HepG2 (cell line): ENCODE results near the gene C9orf43. TPM values are rescaled to one million over a fixed set of nuclear protein-coding genes. Genes with fewer than 3 reads are reported as not detected.
A peak's percentile ranks its signal among the peaks of the same experiment; 100 is the strongest.

ENCODE experiments used
- ATAC-seq: fragments of 200-7000 bp; cut with Tn5 transposase; 3 replicates; pipeline ENCODE4 v1.9.1; 2020; ENCODE audit warnings: mild to moderate bottlenecking, moderate library complexity
- BruUV-seq: library from RNA; stranded (reverse); fragments of 400-500 nt; replicated peaks from 2 replicates; lab custom pipeline; 2021; lab: Mats Ljungman, UMichigan
- CTCF ChIA-PET: fragments of 300-600 bp; formaldehyde crosslinking; extraction: SDS; loops from one replicate; lab custom pipeline; 2021; ENCODE audit warnings: low total read pairs, inconsistent platforms, low intra/inter-chr PET ratio; lab: Yijun Ruan, JAX
- POLR2A ChIA-PET: fragments of 350-600 bp; sonication (Branson Sonifier 250); formaldehyde crosslinking; loops from one replicate; lab custom pipeline; 2020; ENCODE audit warnings: antibody characterized with exemption, inconsistent platforms; lab: Yijun Ruan, JAX
- DNase-seq: peaks from one replicate; pipeline ENCODE4 v3.0.0-alpha.2; 2015; ENCODE audit warnings: low spot score
- FAIRE-seq: peaks from 3 replicates; lab custom pipeline; 2011; peaks lifted over from hg19 to GRCh38; lab: Jason Lieb, UNC
- H2AFZ ChIP-seq: one replicate; pipeline ENCODE4 v1.6.1; 2011; ENCODE audit warnings: low read length, inconsistent platforms
- H3K27ac ChIP-seq: fragments of 300-600 bp; 3 replicates; pipeline ENCODE4 v1.8.0; 2011; ENCODE audit warnings: mixed run types, mild to moderate bottlenecking, mixed read lengths, low read length, inconsistent platforms; ENCODE audit not compliant: insufficient read depth; ENCODE audit errors: extremely low read length
- H3K27me3 ChIP-seq, 2 experiments: fragments of 200-600 bp in 1 of 2; 2 replicates in 1 of 2; 3 replicates in 1 of 2; pipeline versions ENCODE4 v1.6.0 to v1.8.0; 2011; ENCODE audit warnings: low read length in 2 of 2, mild to moderate bottlenecking in 2 of 2, moderate library complexity in 2 of 2, inconsistent platforms in 1 of 2; ENCODE audit not compliant: insufficient read depth in 2 of 2, control insufficient read depth in 1 of 2
- H3K36me3 ChIP-seq, 2 experiments: fragments of 200-600 bp in 1 of 2; replicated peaks in 1 of 2; 2 replicates in 1 of 2; 3 replicates in 1 of 2; pipeline versions ENCODE4 v1.5.1 to v1.8.0; 2011; ENCODE audit warnings: low read length in 2 of 2, inconsistent platforms in 1 of 2; ENCODE audit not compliant: insufficient read depth in 2 of 2, control insufficient read depth in 1 of 2
- H3K4me1 ChIP-seq: 2 replicates; pipeline ENCODE4 v1.5.1; 2012; ENCODE audit warnings: low read length, inconsistent platforms; ENCODE audit not compliant: insufficient read depth
- H3K4me2 ChIP-seq: 2 replicates; pipeline ENCODE4 v1.6.0; 2011; ENCODE audit warnings: low read depth, low read length, inconsistent platforms
- H3K4me3 ChIP-seq, 3 experiments: fragments of 200-600 bp in 1 of 3; sonication (generic), shearing (Covaris generic) in 1 of 3; replicated peaks in 1 of 3; 2 replicates each; pipeline ENCODE4 v1.5.1; 2011 to 2016; ENCODE audit warnings: low read length in 3 of 3, inconsistent platforms in 2 of 3, low read depth in 2 of 3, mild to moderate bottlenecking in 2 of 3, control low read depth in 1 of 3, mixed read lengths in 1 of 3; ENCODE audit not compliant: insufficient read depth in 1 of 3
- H3K79me2 ChIP-seq: one replicate; pipeline ENCODE4 v1.6.1; 2011; ENCODE audit warnings: low read length, inconsistent platforms; ENCODE audit not compliant: insufficient read depth
- H3K9ac ChIP-seq: 2 replicates; pipeline ENCODE4 v1.6.0; 2011; ENCODE audit warnings: mild to moderate bottlenecking, low read depth, low read length, inconsistent platforms; ENCODE audit not compliant: insufficient read depth
- H3K9me3 ChIP-seq: 2 replicates; pipeline ENCODE4 v1.5.1; 2012; ENCODE audit warnings: mild to moderate bottlenecking, low read length
- H4K20me1 ChIP-seq: 2 replicates; pipeline ENCODE4 v1.6.0; 2011; ENCODE audit warnings: inconsistent platforms, mild to moderate bottlenecking, low read length, moderate library complexity; ENCODE audit not compliant: insufficient read depth
- ATF2 ChIP-seq: sonication (generic); formaldehyde crosslinking; IDR thresholded peaks from 2 replicates; pipeline ENCODE4 v1.4.0; 2020; ENCODE audit warnings: missing genetic modification reagents
- HOXA5 ChIP-seq: sonication (generic); formaldehyde crosslinking; IDR thresholded peaks from 2 replicates; pipeline ENCODE4 v1.4.0; 2020; ENCODE audit warnings: missing genetic modification reagents
- NR2C2 ChIP-seq: sonication (generic); formaldehyde crosslinking; IDR thresholded peaks from 2 replicates; pipeline ENCODE4 v1.4.0; 2020; ENCODE audit warnings: missing genetic modification reagents, mild to moderate bottlenecking, moderate library complexity, borderline replicate concordance
- NR2F2 ChIP-seq: IDR thresholded peaks from 2 replicates; pipeline ENCODE4 v1.6.1; 2012; ENCODE audit warnings: low read depth, inconsistent platforms, borderline replicate concordance
- ZBTB7B ChIP-seq: sonication (generic); formaldehyde crosslinking; IDR thresholded peaks from 2 replicates; pipeline ENCODE4 v1.4.0; 2020; ENCODE audit warnings: missing genetic modification reagents
- ZNF605 ChIP-seq: sonication (generic); formaldehyde crosslinking; IDR thresholded peaks from 2 replicates; pipeline ENCODE4 v1.8.0; 2022; ENCODE audit warnings: mild to moderate bottlenecking, missing genetic modification reagents
- ZNF678 ChIP-seq: sonication (generic); formaldehyde crosslinking; IDR thresholded peaks from 2 replicates; pipeline ENCODE4 v1.4.0; 2020; ENCODE audit warnings: mild to moderate bottlenecking, missing genetic modification reagents
- ZNF746 ChIP-seq: sonication (generic); formaldehyde crosslinking; IDR thresholded peaks from 2 replicates; pipeline ENCODE4 v1.8.0; 2022; ENCODE audit warnings: mild to moderate bottlenecking, missing genetic modification reagents
- ZSCAN12 ChIP-seq: sonication (generic); formaldehyde crosslinking; IDR thresholded peaks from 2 replicates; pipeline ENCODE4 v1.9.0; 2021; ENCODE audit warnings: mild to moderate bottlenecking, missing genetic modification reagents
- WGBS: methylation state at CpG from one replicate; pipeline ENCODE4 v1.1.6; 2017; ENCODE audit warnings: low lambda C conversion rate; 5-methylcytosine and 5-hydroxymethylcytosine counted together
- in situ Hi-C: cut with HindIII; loops from 2 replicates; pipeline ENCODE4 v1.10.0; 2017; ENCODE audit warnings: low pct_unique_long_range_greater_than_20kb; ENCODE audit not compliant: extremely low pct_ligation_motif_present
- intact Hi-C: fragments of 100-400 bp; cut with micrococcal nuclease; formaldehyde crosslinking; loops from one replicate; pipeline ENCODE4 v1.10.0; 2022; ENCODE audit not compliant: unreplicated experiment
- polyA plus RNA-seq, 8 experiments: library from polyadenylated mRNA; depleted of rRNA in 3 of 8; stranded (reverse) in 7 of 8; unstranded in 1 of 8; fragments of >200 nt; fragmentation: Illumina TruSeq in 4 of 8; extraction: Trizol in 4 of 8; gene quantifications; 2 replicates each; pipeline versions ENCODE4 v1.2.1 to v1.2.3, GENCODE V29; 2011 to 2016; ENCODE audit warnings: low read depth in 4 of 8, missing spikeins in 1 of 8, mixed read lengths in 1 of 8; ENCODE audit not compliant: insufficient read depth in 1 of 8
- total RNA-seq, 5 experiments: library from RNA; depleted of rRNA; stranded (reverse); fragments of >200 nt; fragmentation: Illumina TruSeq; extraction: Trizol; gene quantifications; 2 replicates each; pipeline ENCODE4 v1.2.3, GENCODE V29; 2016; ENCODE audit warnings: low read depth in 1 of 5
- TF ChIP-seq, protein P1 (sequence below): conservative IDR thresholded peaks from 2 replicates; pipeline ENCODE4 v1.6.1; 2018; ENCODE audit warnings: missing genetic modification reagents
- TF ChIP-seq, protein P2 (sequence below): sonication (generic); formaldehyde crosslinking; conservative IDR thresholded peaks from 2 replicates; pipeline ENCODE4 v1.8.0; 2022; ENCODE audit warnings: missing genetic modification reagents
- TF ChIP-seq, protein P3 (sequence below): sonication (generic); formaldehyde crosslinking; IDR thresholded peaks from 2 replicates; pipeline ENCODE4 v1.4.0; 2020; ENCODE audit warnings: missing genetic modification reagents

C9orf43 gene
- total and polyA plus RNA-seq, 2 of the 13 experiments (the other 11 are each of a cell fraction or from before 2014, with no cell fraction given), result 0.24 to 0.31 TPM

GRCh38 chr9:113375057-113376023, 35.2 kb upstream of the C9orf43 start (continued):
- TF ChIP-seq, protein P1, sequence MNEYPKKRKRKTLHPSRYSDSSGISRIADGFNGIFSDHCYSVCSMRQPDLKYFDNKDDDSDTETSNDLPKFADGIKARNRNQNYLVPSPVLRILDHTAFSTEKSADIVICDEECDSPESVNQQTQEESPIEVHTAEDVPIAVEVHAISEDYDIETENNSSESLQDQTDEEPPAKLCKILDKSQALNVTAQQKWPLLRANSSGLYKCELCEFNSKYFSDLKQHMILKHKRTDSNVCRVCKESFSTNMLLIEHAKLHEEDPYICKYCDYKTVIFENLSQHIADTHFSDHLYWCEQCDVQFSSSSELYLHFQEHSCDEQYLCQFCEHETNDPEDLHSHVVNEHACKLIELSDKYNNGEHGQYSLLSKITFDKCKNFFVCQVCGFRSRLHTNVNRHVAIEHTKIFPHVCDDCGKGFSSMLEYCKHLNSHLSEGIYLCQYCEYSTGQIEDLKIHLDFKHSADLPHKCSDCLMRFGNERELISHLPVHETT (CRISPR knock-in tag), result no peak

DNA sequence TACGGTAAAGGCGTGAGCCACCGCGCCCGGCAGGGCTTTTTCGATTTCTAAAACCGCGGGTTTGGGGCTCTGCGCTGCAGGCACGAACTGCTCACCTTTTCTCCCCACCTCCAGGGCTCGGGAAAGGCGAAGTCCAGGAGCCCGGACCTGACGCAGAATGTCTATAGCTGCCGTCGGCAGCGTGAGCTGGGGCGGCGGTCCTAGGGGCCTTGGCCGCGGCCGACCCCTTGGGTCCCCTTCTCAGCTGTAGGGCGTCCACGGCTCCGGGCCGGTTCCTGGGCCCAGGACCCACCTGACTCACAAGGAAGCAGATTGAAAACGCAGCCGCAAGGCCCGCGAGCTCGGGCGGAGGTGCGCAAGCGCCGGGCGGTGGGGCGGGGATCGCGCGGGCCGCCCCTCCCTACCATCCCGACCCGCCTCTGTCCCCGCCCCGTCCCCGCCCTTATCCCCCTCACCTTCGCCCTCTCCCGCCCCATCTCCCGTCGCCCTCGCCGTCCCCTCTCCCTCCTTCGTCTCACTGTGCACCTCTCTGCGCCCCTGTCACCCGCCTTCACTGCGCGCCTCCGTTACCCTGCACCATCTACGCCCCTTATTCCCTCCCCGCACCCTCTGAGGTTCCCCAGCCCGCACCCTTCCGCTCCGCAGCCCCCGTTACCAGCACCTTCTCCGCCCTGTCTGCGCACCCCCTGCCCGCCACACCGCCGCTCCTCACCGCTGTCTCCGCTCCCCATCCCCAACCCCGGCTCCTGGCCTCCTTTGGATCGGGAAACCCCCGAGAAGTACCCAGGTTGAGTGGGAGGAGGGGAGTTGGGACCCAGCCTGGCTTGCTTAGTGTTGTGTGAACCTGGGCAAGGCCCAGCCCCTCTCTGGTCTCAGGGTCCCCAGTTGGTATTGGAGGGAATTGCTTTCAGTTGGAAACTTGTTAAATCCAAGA, 33.6 kb upstream of the C9orf43 start, which contains the start of gene HDHD3:
HDHD3 (minus strand) TSS at position 353 of the 934 bp plus-strand sequence. CDS start 2,632 bp downstream, outside the sequence.
- peak within 1 kb of the TSS; percentile 90 for H3K4me2 ChIP-seq
- H3K4me1 ChIP-seq, result peaks cover 80% of the 10 kb centered on the region
- peaks cover 4 to 10% of the 10 kb centered on the region in 2 experiments; a peak in 3 of 5 replicates for H3K36me3 ChIP-seq
- BruUV-seq, result no TSS peak
- ATAC-seq, result peak; percentile 83
- H3K79me2 ChIP-seq, result peaks cover 15% of the 10 kb centered on the region
- under 1% methylated on average over 48 of the region's 74 CpGs for WGBS
- H3K27ac ChIP-seq, result peak within 1 kb of the TSS; percentile 94
- H3K27me3 ChIP-seq, result no peaks in the 10 kb centered on the region
- no peak for FAIRE-seq
- H2AFZ ChIP-seq, result no peak within 1 kb of the TSS
- DNase-seq, result peak; percentile 71
- H3K4me3 ChIP-seq, result peak within 1 kb of the TSS; percentile 80 to 99 (median 84)
- peak within 1 kb of the TSS; percentile 89 for H3K9ac ChIP-seq
- H3K9me3 ChIP-seq, result no peaks in the 10 kb centered on the region
- in situ Hi-C loops (no loop called here), intact Hi-C loops (loop anchor here (1.0 kb wide), 1 partner anchor 24 kb away; the partner anchor contains the start of gene ALAD)
- ChIA-PET POLR2A (interaction anchor here (0.7 to 3.5 kb wide), 9 partner anchors 11 to 187 kb away, joined by 3 to 35 read pairs (median 7); partner anchors contain the start of genes ALAD, C9orf43, POLE3 and WDR31), CTCF (no interaction called here)
- H4K20me1 ChIP-seq, result peaks cover 16% of the 10 kb centered on the region
- TF ChIP-seq ZNF605 (CRISPR knock-in tag) (peak; percentile 9; the same call in 1 of the 2 replicates), HOXA5 (CRISPR knock-in tag) (no peak), NR2C2 (CRISPR knock-in tag) (peak; percentile 47), ZBTB7B (CRISPR knock-in tag) (peak; percentile 88), ZNF678 (CRISPR knock-in tag) (0 out of 2 replicates have a peak, but pooled peaks have one; percentile 58), ZSCAN12 (CRISPR knock-in tag) (no peak), ATF2 (CRISPR knock-in tag) (peak; percentile 54; the same call in 1 of the 2 replicates), NR2F2 (peak; percentile 27; the same call in 1 of the 2 replicates), ZNF746 (CRISPR knock-in tag) (peak; percentile 87)
- TF ChIP-seq, protein P2, sequence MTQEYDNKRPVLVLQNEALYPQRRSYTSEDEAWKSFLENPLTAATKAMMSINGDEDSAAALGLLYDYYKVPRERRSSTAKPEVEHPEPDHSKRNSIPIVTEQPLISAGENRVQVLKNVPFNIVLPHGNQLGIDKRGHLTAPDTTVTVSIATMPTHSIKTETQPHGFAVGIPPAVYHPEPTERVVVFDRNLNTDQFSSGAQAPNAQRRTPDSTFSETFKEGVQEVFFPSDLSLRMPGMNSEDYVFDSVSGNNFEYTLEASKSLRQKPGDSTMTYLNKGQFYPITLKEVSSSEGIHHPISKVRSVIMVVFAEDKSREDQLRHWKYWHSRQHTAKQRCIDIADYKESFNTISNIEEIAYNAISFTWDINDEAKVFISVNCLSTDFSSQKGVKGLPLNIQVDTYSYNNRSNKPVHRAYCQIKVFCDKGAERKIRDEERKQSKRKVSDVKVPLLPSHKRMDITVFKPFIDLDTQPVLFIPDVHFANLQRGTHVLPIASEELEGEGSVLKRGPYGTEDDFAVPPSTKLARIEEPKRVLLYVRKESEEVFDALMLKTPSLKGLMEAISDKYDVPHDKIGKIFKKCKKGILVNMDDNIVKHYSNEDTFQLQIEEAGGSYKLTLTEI, result no peak
- TF ChIP-seq, protein P3, sequence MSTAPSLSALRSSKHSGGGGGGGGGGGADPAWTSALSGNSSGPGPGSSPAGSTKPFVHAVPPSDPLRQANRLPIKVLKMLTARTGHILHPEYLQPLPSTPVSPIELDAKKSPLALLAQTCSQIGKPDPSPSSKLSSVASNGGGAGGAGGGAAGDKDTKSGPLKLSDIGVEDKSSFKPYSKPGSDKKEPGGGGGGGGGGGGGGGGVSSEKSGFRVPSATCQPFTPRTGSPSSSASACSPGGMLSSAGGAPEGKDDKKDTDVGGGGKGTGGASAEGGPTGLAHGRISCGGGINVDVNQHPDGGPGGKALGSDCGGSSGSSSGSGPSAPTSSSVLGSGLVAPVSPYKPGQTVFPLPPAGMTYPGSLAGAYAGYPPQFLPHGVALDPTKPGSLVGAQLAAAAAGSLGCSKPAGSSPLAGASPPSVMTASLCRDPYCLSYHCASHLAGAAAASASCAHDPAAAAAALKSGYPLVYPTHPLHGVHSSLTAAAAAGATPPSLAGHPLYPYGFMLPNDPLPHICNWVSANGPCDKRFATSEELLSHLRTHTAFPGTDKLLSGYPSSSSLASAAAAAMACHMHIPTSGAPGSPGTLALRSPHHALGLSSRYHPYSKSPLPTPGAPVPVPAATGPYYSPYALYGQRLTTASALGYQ (CRISPR knock-in tag), result 0 out of 2 replicates have a peak, but pooled peaks have one; percentile 18
